HG02885 (cell line): ENCODE data around the gene SMAD6.
A peak's percentile ranks its signal among the peaks of the same experiment; 100 is the strongest.
"Not testable (repeated sequence)": the region's sequence is repeated elsewhere in the genome, so short reads cannot be mapped to it uniquely, and the experiment has no call there.

Experiments used
- ATAC-seq: cut with Tn5 transposase; IDR thresholded peaks from one replicate; pipeline ENCODE4 v1.9.1; 2021; ENCODE audit warnings: mild to moderate bottlenecking; ENCODE audit not compliant: unreplicated experiment, poor library complexity

SMAD6 gene

GRCh38 chr15:66674756-66675155 is 27.3 kb upstream of the SMAD6 start:
- ATAC-seq: no peak

- no peak for ATAC-seq
Measured at GRCh38 chr15:66675446-66675845, 26.6 kb upstream of the SMAD6 start.

GRCh38 chr15:66677336-66677735 is 24.7 kb upstream of the SMAD6 start:
- ATAC-seq: no peak

DNA sequence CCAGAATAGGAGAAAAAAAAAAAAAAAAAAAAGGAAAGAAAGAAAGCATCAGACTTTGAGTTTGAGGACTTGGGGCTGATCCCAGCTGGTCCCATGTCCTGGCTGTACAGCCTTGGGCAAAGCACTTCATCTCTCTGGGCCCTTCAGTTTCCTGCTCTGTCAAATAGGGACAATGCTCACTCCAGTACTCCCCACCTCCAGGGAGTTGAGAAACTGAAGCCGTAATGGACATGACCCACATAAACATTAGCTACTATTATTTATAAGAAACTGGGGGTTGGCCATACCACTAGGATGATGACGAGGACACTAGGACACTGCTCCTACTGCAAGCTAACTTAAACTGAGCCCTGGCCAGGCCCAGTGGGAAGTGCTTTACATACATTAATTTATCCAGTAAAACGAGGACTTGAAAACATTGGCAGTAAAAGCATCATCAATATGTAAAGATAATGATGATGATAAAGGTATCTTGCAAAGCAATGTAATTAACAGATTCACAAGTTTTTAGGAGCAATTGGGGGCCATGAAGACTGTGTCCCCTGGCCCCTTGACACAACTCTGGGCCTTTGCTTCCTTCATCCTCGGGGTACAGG is 22.9 kb upstream of the SMAD6 start:
- ATAC-seq: no peak

GRCh38 chr15:66679657-66680108 is 22.4 kb upstream of the SMAD6 start:
- no peak for ATAC-seq

DNA sequence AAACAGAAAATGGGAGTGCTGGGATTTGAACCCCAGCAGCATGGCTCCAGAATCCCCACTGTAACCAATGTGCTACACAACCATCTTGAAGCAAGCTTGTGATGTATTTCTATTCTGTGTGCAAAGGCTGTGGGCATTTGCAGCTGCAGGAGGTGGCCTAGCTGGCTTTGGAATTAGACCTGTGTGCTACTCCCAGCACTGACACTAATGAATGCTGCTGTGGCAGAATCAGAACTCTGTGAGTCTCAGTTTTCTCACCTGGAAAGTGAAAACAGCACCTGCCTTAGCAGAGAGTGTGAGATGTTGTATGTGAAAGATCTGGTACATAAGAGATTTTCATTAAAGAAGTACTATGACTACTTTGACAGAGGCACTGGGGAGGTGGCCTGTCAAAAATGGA is 21.5 kb upstream of the SMAD6 start:
- ATAC-seq: no peak

DNA sequence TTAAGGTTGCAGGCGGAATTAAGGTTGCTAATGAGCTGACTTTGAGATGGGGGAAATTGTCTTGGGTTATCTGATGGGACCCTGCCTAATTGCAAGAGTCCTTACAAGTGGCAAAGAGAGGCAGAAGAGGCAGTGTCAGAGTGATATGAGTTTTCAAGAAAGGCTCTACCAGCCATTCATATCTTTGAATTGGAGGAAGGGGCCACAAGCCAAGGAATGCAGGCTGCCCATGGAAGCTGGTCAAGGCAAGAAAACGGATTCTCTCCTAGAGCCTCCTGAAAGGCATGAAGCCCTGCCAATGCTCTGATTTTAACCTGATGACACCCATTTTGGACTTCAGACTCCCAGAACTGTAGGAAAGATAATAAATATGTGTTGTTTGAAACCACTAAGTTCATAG is 20.6 kb upstream of the SMAD6 start:
- ATAC-seq: no peak

- no peak for ATAC-seq
Measured at GRCh38 chr15:66682246-66682645, 19.8 kb upstream of the SMAD6 start.

- no peak for ATAC-seq
Measured at GRCh38 chr15:66682865-66683264, 19.2 kb upstream of the SMAD6 start.

DNA sequence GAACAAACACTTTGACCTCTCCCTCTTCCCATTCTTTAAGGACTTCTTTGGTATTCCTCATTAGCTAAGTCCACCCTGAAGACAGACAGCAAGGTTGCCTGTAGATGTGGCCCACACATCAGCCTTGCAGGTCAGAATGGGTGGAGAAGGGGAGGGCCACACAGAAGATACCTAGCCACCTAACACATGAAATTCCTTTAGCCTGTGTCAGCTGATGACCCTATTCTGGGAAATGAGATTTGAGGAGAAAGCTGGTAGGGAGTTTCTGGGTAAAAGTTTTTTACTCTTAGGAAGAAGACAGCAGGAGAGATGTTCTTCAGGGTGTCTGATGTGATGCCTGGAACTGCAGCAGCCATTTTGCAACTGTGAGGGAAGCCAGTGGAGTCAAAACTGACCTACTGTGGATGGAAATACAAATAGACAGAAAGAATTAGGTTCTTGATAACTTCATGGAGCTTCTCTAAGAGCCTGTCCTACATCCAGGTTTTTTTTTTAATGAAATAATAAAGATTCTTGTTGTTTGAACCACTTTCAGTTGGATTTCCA is 17.8 kb upstream of the SMAD6 start:
- ATAC-seq: no peak

DNA sequence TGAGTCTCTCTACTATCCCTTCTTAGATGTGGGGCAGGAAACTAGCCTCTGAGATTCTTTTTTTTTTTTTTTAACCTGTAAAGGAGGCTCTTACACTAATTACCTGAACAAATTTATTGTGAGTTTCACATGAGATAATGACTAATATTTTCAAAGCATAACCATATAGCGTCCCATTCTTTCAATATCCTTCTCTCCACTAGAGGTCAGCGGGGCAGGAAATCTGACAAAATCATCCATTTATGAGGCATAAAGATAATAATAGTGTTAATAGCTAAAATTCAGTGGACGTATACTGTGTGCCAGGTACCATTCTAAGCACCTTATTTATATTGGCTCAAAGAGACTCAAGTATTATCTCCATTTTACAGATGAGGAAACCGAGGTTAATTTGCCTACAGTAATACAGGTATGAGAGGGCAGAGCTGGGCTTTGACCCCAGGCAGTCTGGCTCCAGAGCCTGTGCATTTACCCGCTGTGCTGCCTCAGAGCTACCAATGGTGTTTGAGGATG is 16.3 kb upstream of the SMAD6 start:
- ATAC-seq: no peak

DNA sequence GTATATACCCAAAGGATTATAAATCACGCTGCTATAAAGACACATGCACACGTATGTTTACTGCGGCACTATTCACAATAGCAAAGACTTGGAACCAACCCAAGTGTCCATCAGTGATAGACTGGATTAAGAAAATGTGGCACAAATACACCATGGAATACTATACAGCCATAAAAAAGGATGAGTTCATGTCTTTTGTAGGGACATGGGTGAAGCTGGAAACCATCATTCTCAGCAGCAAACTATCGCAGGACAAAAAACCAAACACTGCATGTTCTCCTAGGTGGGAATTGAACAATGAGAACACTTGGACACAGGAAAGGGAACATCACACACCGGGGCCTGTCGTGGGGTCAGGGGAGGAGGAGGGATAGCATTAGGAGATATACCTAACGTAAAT is 11.1 kb upstream of the SMAD6 start:
- ATAC-seq: not testable (repeated sequence)

DNA sequence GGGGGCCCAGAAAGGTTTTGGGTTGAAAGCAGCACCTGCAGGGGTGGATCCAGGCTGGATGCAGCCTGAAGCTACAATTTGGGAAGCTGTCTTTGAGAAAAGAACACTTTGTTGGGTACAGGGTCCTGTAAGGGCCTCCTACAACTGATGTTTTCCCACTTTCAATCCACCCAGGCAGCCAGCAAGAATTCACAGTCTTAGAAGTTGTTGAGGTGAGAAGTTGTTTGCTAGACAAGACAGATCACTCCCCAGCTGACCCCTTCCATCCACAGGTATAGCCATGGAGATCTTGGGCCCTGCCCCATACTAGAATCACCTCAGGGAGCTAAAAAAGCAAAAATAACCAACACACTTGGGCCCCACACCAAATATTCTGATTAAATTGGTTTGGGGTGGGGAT is 10.3 kb upstream of the SMAD6 start:
- no peak for ATAC-seq

- ATAC-seq: no peak
Measured at GRCh38 chr15:66692391-66692790, 9.6 kb upstream of the SMAD6 start.

GRCh38 chr15:66692808-66693596 is 9.0 kb upstream of the SMAD6 start:
- no peak for ATAC-seq

GRCh38 chr15:66696770-66697169 is 5.3 kb upstream of the SMAD6 start:
- no peak for ATAC-seq

DNA sequence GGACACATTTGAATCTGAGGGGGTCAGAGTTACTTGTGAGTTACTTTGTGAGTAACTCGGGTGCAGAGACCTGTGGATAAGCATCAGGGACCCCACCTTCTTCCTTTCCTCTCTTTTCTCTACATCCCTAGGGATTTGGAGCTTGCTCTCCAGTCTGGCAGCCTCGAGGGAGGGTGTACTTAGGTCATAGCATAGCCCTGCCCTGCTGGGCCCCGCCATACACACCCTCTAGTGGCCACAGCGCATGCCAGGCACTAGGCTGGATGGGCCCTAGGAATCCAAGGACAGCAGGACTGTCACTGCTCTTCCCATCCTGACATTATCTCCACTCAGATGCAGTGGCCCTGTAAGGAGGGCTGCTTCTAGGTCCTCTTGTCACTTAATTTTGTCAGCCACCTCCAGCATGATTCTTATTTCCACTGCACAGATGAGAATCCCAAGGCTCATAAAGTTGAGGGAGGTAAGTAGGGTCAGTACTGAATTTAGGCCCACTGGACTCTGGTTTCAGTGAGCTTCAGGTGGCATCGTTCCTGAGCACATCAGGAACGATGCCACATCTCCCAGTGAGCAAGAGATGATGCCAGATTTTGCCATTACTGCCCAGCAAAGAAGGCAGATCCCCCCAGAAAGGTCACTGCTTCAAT is 3.6 kb upstream of the SMAD6 start:
- no peak for ATAC-seq

DNA sequence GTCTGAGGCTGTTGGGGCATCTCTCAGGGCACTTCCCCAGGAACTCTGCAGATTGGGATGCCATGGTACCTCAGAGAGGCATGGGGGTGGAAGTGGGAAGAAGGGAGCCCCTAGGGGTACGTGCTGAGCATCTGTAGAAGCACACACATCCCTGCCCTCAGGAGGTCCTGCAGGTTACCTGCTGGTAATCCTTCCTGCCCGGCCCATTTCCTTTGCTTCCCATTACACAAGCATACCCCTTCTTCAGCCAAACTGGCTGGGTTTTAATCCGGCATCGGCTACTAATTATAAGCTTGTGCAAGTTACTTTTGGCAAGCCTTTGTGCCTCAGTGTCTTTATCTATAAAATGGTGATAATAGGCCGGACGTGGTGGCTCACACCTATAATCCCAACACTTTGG is 3.1 kb upstream of the SMAD6 start:
- ATAC-seq: no peak

DNA sequence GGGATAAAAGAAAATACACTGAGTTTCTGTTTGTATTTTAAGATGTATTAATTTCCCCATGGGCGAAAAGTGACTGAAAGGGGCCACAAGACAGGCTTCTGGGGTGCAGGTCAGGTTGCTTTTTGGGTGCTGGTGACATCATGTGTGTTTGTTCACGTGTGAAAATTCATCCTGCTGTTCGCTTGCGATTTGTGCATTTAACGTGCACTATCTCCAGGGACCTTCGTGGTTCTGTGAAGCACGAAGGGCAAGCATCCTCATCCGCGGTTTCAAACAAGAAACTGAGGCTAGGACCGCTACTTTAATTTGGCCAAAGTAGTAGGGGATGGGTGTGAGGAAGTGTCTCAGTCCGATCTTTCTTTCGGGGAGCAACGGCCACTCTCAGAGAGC is 1.6 kb upstream of the SMAD6 start:
- no peak for ATAC-seq

- peak; percentile 74 for ATAC-seq
Measured at GRCh38 chr15:66700802-66701421, 1.1 kb upstream of the SMAD6 start.
